Type B pancreatic cell (in vitro differentiated cells): ENCODE results near the gene ITGBL1. TPM values are rescaled to one million over a fixed set of nuclear protein-coding genes. Genes with fewer than 3 reads are reported as not detected.

ENCODE experiments used
- DNase-seq: peaks from one replicate; pipeline ENCODE4 v3.0.0; 2021; ENCODE audit warnings: mixed read lengths; ENCODE audit not compliant: unreplicated experiment; ENCODE audit errors: extremely low spot score
- H3K27ac Mint-ChIP-seq: 2 replicates; pipeline ENCODE4 v1.8.0; 2021; ENCODE audit warnings: mild to moderate bottlenecking, mixed read lengths
- H3K27me3 Mint-ChIP-seq: 2 replicates; pipeline ENCODE4 v1.8.0; 2021; ENCODE audit warnings: mixed read lengths
- H3K36me3 Mint-ChIP-seq: 2 replicates; pipeline ENCODE4 v1.8.0; 2021; ENCODE audit warnings: mixed read lengths
- H3K4me1 Mint-ChIP-seq: one replicate; pipeline ENCODE4 v1.8.0; 2021; ENCODE audit warnings: mixed read lengths; ENCODE audit not compliant: unreplicated experiment
- H3K4me3 Mint-ChIP-seq: 2 replicates; pipeline ENCODE4 v1.8.0; 2021; ENCODE audit warnings: mild to moderate bottlenecking, mixed read lengths
- H3K9me3 Mint-ChIP-seq: 2 replicates; pipeline ENCODE4 v1.8.0; 2021; ENCODE audit warnings: mixed read lengths
- total RNA-seq: library from RNA; stranded (reverse); gene quantifications from 2 replicates; pipeline ENCODE4 v1.2.1, GENCODE V29; 2021; ENCODE audit warnings: low replicate concordance
- TF ChIP-seq, protein P1 (sequence below): fragments of 200-600 bp; sonication (generic); conservative IDR thresholded peaks from 2 replicates; pipeline ENCODE4 v1.5.0; 2021; ENCODE audit warnings: antibody characterized with exemption, mild to moderate bottlenecking

The ITGBL1 gene
- total RNA-seq, 1 donor from 2014 or later, result 0.14 TPM

DNA sequence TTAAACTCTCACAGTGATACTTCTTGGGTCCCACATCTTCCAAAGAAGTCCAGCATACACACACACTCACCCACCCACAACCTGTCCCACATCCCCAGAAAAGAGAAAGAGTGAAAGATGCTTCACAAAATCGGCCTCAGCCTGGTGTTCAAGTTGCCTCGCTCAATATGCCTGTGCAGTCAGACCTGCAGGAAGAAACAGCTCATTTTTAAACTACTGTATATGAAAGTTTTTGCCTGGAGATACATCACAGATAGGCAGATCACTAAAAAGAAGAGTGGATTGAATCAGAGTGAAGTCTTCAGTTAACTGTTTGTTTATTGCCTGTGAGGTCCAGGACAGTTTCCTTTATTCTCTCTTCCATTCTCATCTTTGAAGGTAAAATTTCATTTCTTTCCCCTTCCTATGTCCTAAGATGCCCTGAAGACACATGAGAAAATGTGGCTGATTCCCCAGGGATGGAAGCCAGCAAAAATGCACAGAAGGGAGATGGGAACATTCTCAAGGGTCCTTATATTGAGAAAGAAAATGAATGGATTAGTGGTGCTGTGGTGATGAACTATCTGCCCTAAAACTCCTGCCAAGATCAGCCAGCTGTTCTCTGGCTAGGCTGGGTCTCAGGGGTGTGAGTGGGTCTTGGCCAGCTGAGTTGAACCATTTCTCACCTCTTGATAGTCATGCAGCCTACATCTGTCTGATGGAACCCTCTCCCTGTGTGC lies 259.0 kb downstream of the ITGBL1 start:
- DNase-seq, result no peak
- TF ChIP-seq, protein P1, sequence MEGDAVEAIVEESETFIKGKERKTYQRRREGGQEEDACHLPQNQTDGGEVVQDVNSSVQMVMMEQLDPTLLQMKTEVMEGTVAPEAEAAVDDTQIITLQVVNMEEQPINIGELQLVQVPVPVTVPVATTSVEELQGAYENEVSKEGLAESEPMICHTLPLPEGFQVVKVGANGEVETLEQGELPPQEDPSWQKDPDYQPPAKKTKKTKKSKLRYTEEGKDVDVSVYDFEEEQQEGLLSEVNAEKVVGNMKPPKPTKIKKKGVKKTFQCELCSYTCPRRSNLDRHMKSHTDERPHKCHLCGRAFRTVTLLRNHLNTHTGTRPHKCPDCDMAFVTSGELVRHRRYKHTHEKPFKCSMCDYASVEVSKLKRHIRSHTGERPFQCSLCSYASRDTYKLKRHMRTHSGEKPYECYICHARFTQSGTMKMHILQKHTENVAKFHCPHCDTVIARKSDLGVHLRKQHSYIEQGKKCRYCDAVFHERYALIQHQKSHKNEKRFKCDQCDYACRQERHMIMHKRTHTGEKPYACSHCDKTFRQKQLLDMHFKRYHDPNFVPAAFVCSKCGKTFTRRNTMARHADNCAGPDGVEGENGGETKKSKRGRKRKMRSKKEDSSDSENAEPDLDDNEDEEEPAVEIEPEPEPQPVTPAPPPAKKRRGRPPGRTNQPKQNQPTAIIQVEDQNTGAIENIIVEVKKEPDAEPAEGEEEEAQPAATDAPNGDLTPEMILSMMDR, result no peak
- Mint-ChIP-seq H3K4me3 (no peak overlapping the region), H3K27me3 (peaks cover 4% of the 10 kb centered on the region), H3K27ac (no peak overlapping the region), H3K9me3 (no peaks in the 10 kb centered on the region), H3K36me3 (no peaks in the 10 kb centered on the region), H3K4me1 (no peaks in the 10 kb centered on the region)

DNA sequence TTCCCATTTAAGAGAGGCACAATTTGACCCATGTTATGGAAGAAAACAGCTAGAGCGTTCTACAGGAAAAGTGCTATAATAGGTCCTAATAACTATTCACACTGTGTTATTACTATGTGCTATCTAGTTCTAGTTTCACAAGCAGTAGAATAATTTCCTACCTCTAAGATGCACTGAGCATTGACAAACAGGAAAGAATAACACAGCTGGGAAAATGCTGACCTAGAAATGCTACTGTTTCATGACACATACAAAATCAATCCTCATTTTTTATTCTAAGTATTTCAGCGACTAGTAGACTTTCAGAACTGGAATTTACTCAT lies 259.5 kb downstream of the ITGBL1 start:
- Mint-ChIP-seq H3K27me3 (peaks cover 4% of the 10 kb centered on the region), H3K4me3 (no peak overlapping the region), H3K9me3 (no peaks in the 10 kb centered on the region), H3K27ac (no peak overlapping the region), H3K4me1 (no peaks in the 10 kb centered on the region), H3K36me3 (no peaks in the 10 kb centered on the region)
- TF ChIP-seq, protein P1, result no peak
- no peak for DNase-seq

DNA sequence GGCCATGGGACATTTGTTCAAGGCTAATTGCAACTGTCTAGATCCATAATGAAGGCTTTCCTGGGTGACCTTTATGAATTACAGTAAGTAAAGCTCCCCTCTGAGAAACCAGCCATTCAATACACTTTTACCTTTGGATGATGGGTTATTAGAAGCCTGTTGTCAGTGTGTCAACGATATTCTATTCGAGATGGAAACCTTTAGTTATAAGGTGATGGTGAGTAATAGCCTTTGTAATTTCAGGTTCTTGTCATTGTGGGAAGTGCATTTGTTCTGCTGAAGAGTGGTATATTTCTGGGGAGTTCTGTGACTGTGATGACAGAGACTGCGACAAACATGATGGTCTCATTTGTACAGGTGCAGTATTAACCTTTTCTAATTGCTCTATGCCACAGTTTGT lies 261.7 kb downstream of the ITGBL1 start:
- no peaks in the 10 kb centered on the region for H3K9me3 Mint-ChIP-seq
- no peaks in the 10 kb centered on the region for H3K36me3 Mint-ChIP-seq
- no peaks in the 10 kb centered on the region for H3K4me1 Mint-ChIP-seq
- H3K27ac Mint-ChIP-seq, result no peak overlapping the region
- TF ChIP-seq, protein P1, result no peak
- no peak for DNase-seq
- peaks cover 4% of the 10 kb centered on the region for H3K27me3 Mint-ChIP-seq
- H3K4me3 Mint-ChIP-seq, result no peak overlapping the region

DNA sequence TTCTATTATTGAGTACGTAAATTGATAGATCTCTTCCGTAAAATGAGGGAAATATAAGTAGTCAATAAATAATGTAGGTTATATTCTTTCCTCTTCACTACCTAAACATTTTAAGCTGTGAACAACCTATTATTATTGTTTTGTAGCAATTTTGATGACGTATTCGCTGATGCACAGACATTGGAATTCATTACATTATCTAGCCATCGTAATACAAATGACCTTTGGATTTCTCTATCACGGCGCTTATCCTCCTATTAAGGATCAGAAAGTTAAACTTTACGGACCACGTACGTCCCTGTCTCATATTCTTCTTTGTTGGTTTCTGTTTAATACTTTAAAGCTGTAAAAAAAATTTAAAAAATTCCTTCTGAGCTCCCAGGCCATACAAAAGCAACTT lies 264.9 kb downstream of the ITGBL1 start:
- Mint-ChIP-seq H3K27me3 (no peaks in the 10 kb centered on the region), H3K4me3 (no peak overlapping the region), H3K36me3 (no peaks in the 10 kb centered on the region), H3K27ac (no peak overlapping the region), H3K9me3 (no peaks in the 10 kb centered on the region), H3K4me1 (no peaks in the 10 kb centered on the region)
- TF ChIP-seq, protein P1, result no peak
- DNase-seq, result no peak

DNA sequence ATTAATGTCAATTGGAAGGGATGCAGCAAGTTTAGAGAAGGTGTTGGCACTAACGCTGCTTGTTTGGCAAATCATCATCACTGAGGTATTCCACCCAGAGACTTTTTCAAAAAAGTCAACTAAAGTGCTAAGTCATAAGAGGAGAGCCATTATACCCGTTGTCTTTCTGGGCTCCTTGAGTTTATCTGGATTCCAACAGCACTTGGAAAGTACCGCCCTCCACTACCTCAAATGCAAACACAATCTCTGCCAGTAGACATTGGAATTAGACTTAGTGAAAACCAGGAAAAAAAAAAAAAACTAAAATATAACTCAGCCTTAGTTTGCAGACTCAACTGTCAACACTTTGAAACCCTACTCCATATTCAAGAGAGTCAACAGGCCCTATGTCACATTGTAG lies 266.0 kb downstream of the ITGBL1 start:
- no peak for DNase-seq

More for the DNA sequence above, 266.0 kb downstream of the ITGBL1 start:
- Mint-ChIP-seq H3K4me3 (no peak overlapping the region), H3K27me3 (peaks cover 3% of the 10 kb centered on the region), H3K4me1 (no peaks in the 10 kb centered on the region), H3K36me3 (no peaks in the 10 kb centered on the region), H3K27ac (no peak overlapping the region), H3K9me3 (no peaks in the 10 kb centered on the region)
- TF ChIP-seq, protein P1, result no peak
